Fibroblast of upper back skin (primary cell): ENCODE results near the gene STK11.
"Not testable (repeated sequence)": the region's sequence is repeated elsewhere in the genome, so short reads cannot be mapped to it uniquely, and the experiment has no call there.

Experiments used
- DNase-seq: peaks from one replicate; pipeline ENCODE4 v3.0.0-alpha.2; 2013

STK11 gene

DNA sequence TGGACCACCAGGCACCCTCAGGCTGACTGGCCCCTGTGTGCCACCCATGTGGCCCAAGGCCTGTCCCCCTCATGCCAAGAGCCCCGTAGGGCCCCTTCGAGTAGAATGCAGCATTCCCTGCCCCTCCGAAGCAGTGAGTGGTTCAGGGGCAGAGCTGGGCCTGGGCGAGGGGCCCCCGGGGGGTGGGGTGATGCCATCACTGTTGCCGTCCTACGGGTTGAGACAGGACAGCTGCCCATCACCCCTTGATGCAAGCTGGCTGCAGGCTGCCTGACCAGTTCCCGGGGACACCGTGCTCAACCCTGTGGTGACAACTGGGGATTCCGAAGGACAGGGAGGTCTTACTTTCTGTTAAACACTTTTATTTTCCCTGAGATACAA, 36.2 kb upstream of the STK11 start:
- DNase-seq, result no peak

DNA sequence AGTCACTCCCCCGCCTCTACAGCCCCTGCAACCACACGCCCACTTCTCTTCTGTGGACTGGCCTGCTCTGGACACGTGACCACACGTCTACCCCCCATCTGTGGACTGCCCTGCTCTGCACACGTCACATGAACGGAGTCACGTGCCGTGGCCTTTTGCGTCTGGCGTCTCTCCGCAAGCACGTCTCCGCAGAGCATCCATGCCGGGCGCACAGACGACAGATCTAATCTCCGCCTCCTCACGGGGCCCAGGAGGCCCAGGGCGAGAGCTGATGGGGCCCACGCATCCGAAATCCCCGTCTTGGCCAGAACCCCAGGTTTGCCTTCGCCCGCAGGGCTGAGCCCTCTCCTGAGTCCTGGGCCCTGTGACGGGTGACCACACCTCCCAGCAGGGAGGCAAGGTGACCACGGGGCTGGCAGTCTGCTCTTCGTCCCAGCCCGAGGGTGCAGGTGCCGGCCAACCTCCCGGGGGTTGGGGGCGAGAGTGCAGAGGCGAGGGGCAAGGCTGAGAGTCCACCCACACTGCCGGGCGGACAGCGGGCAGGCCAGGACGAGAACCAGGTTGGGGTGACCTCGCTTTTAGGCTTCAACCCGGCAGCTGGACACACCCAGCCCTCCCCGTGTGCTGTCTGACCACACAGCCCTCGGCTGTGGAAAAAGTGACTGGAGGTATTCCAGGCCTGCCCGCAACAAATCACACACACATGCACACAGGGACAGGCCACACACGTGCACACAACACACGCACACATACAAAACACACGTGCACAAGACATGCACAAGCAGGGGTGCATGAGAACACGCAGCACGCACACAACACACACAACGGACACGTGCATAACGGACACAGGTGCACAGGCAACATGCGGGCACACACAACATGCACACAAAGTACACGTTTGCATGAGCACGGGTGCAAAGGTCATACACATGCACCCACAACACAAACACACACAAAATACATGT, 35.4 kb upstream of the STK11 start:
- DNase-seq, result no peak

DNA sequence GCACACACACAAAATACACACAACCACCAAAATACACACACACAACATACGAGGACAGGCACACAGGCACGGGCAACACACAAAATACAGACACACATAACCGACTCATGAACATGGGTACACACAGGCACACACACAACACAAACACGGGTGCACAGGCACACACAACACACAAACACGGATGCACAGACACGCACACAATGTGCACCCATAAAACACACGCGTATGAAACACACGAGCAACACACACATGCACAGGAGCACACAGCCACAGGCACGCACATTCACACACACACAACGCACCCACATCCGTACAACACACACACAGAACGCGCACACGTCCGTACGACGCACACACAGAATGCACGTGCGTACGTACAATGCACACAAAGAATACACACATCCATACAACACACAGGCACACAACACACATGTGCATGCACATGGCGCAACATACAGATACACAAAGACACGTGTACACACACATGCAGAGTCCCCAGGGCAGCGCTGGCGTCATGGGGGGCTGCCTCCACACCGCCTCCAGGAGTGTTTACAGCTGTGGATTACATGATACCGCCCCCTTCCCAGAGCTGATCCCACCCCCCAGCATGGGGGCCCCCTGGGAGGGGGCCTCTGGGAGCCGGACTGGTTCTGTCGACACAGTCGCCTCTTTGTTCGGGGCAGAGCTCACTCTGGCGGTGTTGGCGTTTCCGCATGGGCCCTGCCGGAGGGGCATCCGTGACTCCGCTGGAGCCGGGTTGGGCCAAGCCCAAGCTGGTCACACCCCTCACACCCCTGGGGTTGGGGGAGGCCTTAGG, 34.4 kb upstream of the STK11 start:
- DNase-seq, result no peak

DNA sequence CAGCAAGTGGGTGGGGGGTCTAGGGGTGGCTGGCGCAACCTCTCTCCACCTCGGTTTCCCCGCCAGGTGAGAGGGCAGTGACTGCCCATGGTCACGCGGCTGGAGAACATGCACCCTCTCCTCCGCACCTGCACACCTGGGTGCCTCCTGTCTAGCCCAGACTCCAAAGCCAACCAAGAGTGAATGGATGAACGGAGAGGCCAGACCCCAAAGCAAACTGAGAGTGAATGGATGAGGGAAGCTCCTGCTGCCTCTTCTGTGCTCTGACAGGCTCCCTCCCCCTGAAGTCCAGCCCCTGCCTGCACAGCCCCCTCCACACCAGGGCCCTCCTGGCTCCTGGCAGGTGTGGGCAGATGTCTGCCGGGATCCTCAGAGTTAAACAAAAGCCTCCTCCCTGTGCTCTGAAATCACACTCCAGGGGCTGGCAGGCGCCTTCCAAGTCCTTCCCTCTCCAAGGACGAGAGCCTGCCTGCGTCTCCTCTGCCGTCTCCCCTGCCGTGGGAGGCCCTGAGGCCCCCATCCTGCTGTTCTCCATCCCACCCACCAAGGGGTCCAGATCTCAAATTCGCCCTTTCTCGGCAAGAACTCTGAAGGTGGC, 33.7 kb upstream of the STK11 start:
- no peak for DNase-seq

DNA sequence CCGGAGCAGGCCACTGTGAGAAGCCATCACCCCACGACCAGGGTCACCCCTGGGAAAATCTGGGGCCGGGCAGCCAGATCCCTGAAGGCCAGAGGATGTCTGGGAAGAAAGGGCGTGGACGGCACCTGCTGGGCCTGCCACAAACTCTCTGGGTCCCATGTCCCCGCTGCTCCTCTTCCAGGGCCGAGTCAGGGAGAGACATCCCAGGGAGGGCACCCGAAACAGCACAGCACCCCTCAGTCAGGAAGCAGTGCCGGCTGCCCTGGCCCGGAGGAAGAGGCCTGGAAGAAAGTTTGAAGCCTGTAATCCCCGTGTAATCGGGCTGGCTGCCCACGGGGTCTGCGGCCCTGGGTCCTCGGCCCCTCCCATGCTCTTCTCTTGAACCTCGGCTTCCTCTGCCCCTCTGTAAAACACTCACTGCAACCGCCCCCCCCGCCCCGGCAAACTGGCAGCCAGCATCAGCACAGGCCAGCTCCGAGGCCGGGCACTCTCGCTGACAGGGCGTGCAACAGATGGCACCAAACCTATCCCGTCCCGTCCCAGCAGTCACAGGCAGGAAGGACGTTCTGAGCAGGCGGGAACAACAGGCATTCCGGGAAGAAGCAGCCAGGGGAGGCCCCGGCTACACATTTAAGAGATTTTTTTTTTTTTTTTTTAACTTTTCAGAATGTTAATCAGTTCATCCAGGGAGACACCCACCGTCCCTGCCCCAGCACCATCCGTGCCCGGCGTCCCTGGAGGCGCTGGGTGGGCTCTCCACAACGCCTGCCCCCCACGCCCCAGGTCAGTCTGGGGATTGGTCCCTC, 33.0 kb upstream of the STK11 start:
- DNase-seq, result peak; percentile 53

DNA sequence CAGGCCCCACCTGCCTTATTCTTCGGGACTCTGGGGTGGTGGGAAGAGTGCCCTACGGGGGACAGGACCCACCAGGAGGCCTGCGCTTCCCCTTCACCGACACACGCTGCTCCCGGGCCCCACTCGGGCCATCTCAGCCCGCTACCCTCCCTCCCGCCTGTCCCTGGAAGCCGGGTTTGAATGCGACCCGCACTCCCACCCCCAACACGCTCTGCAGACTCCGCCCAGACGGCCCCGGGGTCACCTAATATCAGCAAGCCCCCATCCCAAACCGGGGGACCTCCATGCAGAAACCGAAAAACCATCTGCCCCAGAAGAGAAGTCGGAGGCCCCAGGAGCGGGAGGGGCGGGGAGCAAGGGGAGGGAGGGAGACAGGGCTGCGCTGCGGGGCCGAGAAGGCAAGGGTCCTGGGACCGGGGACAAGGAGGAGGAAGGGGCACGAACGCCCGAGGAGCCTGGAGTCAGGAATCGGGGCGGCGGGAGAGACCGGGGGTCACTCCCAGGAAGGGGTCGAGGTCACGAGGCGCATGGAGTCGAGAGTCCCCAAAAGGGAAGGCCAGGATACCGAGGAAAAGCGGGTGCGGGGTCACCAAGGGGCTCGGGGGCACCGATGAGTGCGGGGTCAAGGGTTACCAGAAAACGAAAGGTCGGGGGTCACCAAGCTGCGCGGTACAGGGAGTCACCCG, 32.3 kb upstream of the STK11 start:
- no peak for DNase-seq

DNA sequence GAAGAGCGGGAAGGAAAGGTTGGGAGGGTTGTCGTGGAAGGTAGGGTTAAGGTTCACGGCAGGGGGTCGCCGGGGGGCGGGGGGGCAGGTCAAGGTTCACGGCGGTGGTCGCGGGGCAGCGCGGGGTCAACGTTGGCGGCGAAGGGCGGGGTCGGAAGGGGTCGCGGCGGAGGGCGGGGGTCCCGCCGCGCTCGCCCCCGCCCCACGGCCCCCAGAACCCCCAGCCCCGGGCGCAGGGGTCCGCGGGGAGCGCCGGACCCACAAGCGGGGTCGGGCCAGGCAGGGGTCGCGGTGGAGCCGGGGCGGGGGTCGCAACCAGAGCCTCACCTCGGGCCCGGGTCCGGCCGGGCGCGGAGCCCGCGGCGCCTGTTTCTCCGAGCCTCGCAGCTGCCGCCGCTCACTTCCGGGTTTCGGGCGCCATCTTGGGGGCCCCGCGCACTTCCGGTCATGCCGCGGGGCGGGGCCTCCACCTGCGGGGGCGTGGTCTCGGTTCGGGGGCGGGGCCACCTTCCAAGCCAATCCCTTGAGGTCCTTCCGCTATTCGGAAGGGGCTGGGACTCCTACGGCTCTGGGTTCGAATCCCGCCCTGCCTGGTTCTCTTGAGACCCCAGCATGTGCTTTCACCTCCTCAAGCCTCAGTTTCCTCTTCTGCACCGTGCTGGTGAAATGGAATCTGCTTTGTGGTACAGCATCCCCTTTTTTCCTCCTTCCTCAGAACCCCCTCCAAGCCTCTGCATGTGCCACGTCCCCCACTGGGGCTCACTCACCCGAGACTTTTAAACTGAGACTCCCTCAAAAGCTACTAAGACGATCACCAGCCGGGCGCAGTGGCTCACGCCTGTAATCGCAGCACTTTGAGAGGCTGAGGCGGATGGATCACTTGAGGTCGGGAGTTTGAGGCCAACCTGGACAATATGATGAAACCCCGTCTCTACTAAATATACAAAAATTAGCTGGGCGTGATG, 31.5 kb upstream of the STK11 start, which contains the start of gene SBNO2:
Gene SBNO2, minus strand, starts transcription at position 424 of the 965 bp plus-strand sequence. CDS start 19,992 bp downstream, outside the sequence.
- peak; percentile 86 for DNase-seq

DNA sequence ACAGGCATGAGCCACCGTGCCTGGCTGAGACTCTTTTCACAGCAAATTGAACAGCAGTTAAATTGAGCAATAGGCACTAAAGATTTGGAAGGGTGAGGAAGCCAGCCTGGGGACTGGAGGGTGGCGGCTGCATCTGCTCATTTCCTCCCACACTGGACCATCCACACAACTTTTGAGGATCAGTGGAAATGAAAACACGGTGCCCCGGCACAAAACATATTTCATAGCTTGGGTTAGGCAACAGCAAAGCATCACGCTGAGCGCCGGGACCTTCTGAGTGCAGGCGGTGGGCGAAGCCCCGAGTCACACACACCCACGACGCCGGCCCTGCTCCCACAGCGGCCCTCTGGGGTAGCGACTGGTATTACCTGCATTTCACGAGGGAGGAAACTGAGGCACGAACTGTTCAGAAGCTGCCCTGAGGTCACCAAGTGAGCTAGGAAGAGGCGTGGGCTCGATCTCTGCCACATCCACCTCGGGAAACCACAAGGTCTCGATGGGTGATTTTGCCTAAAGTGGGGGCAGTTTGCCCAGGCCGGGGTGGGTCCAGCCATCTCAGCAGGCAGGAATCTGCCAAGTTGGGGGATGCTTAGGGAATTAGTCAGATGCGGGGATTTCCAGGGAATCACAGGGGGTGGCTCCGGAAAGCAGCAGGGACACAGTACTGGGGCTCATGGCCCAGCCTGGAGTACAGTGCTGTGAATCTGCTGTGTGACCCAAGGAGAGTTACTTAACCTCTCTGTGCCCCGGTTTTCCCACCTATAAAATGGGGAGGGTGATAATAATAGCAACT, 28.1 kb upstream of the STK11 start:
- DNase-seq, result peak; percentile 93

DNA sequence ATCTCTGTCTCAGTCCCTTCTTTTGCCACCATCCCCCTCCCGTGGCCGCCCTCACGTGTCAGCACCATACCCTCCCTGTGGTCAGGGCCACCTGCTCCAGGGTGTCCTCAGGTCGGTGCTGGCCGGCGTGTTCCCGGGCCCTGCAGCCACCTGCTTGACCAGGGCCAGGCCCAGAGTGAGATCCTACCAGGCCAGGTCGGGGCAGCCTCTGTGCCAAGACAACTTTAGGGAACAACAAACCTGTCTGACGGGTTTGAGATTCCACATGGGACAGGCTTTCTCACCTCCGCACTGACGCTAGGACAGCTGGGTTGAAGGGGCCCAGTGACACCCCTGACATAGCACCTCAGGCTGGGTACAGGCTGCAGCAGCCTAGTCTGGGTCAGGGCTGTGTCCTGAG, 24.0 kb upstream of the STK11 start:
- no peak for DNase-seq

DNA sequence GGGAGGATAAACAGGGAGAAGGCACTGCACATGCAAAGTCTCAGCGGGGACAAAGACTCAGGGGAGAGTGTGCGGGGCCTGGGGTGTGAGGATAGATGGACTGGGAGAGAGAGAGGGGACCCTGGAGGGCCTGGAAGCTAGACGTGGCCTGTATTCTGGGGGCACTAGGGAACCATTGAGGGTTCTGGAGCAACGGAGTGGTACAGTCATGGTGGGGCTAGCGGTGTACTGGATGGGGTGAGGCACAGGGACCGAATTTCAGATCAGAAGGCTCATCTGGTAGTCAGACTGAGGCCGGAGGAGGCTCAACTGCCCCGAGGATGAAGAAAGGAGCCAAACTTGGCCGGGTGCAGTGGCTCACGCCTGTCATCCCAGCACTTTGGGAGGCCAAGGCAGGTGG, 23.5 kb upstream of the STK11 start:
- no peak for DNase-seq

DNA sequence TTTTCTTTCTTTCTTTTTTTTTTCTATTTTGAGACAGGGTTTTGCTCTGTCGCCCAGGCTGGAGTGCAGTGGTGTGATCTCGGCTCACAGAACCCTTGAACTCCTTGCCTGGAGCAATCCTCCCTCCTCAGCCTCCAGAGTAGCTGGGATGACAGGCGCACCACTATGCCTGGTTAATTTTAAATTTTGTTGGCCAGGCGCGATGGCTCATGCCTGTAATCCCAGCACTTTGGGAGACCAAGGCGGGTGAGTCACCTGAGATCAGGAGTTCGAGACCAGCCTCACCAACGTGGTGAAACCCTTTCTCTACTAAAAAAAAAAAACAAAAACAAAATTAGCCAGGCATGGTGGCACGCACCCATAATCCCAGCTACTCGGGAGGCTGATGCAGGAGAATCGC, 22.9 kb upstream of the STK11 start:
- DNase-seq, result no peak

DNA sequence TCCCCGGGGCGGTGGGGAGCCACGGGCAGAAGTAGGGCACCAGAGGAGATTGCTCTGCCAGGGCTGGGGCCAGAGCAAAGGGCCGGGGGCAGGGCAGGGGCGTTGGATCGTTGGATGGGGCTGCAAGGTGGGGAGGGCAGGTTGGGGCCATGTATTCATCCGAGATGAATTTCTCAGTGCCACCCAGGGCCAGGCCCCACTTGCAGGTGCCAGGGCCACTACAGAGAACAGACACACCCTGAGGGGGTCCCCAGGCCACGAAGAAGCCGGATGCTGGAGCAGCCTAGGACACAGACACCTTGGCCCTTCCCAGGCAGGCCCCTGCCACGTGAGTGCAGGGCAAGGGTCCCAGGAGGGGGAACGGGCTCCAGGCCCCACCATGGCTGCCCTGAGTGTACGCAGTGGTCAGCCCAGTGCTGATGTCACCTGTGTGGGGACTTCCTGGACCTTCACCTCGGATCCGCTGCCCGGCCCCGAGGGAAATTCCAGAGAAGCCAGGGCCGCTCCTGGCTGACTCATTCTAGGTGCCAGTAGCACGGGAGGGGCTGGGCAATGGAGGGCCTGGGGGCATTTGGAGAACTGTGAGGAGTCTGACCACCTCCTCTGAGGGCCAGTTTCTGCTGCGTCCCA, 21.9 kb upstream of the STK11 start:
- DNase-seq, result no peak

DNA sequence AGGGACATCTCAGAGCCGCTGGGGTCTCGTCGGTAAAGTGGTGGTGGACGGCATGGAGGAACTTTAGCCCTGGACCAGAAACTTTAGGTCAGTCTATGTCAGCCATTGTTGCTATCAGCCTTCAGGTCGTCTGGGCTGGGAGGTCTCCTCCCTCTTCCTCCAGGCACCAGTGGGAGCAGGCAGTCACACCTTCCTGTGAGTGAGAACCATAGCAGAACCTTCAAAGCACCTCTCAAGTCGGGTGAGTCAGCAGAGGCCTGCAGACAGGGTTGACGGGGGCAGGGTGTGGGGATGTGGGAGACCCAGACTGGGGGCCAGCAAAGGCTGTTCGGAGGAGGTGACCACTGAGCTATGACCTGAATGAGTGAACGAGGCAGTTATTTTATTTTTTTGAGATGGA, 16.2 kb upstream of the STK11 start:
- peak; percentile 37 for DNase-seq

DNA sequence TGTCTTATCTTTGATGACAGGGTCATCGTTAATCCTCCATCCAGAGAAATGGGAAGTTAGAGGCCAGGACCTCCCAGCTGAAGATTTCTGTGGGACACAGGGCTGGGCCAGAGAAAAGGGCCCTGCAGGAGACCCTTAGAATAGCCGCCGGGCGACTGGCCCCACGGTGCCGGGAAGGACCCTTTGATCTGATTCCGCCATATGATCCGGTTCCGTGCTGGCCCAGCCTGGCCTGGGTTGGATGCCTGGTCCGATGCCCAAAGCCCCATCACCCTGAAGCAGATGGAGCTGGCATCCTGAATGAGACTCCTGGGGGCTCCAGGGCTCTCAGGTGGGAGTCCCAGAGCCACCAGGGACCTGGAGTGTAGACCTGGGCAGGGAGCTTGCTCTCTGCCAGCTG, 6.0 kb upstream of the STK11 start:
- DNase-seq, result no peak

DNA sequence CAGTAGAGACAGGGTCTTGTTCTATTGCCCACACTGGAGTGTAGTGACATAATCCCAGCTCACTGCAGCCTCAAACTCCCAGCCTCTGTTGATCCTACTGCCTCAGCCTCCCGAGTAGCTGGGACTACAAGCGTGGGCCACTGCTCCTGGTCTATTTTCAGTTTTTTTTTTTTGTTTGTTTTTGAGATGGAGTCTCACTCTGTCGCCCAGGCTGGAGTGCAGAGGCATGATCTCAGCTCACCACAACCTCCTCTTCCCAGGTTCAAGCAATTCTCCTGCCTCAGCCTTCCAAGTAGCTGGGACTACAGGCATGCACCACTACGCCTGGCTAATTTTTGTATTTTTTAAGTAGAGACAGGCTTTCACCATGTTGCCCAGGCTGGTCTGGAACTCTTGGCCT, 5.0 kb upstream of the STK11 start:
- not testable (repeated sequence) for DNase-seq

DNA sequence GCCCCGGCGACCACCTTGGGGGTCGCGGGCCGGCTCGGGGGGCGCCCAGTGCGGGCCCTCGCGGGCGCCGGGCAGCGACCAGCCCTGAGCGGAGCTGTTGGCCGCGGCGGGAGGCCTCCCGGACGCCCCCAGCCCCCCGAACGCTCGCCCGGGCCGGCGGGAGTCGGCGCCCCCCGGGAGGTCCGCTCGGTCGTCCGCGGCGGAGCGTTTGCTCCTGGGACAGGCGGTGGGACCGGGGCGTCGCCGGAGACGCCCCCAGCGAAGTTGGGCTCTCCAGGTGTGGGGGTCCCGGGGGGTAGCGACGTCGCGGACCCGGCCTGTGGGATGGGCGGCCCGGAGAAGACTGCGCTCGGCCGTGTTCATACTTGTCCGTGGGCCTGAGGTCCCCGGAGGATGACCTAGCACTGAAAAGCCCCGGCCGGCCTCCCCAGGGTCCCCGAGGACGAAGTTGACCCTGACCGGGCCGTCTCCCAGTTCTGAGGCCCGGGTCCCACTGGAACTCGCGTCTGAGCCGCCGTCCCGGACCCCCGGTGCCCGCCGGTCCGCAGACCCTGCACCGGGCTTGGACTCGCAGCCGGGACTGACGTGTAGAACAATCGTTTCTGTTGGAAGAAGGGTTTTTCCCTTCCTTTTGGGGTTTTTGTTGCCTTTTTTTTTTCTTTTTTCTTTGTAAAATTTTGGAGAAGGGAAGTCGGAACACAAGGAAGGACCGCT, 729 bp downstream of the STK11 start:
- no peak for DNase-seq

DNA sequence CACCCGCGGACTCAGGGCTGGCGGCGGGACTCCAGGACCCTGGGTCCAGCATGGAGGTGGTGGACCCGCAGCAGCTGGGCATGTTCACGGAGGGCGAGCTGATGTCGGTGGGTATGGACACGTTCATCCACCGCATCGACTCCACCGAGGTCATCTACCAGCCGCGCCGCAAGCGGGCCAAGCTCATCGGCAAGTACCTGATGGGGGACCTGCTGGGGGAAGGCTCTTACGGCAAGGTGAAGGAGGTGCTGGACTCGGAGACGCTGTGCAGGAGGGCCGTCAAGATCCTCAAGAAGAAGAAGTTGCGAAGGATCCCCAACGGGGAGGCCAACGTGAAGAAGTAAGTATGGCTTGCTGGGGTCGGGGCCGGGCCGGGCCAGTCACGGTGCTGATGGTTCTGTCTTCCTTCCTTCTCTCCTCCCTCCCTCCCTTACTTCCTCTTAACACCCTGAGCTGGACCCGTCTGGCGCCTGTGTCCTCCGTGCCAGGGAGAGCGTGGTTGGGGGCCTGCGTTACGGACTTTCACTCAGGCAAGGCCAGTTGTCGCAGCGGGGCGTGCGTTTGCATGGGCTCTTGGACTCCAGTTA, 1.4 kb downstream of the STK11 start:
- DNase-seq, result no peak

DNA sequence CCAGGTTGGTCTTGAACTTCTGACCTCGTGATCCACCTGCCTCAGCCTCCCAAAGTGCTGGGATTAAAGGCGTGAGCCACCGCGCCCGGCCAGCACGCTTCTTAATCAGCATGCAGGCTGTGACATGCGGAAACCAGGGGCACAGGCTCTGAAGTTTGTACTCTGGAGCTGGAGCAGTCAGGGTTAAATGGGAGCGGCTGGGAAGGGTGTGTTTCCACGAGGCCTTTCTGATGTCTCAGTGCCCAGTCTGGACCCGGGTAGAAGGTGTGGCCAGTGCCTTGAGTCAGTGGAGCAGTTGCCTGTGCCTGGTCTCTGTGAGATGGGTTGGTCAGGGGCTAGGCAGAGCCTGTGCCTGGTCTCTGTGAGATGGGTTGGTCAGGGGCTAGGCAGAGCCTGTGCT, 3.3 kb downstream of the STK11 start:
- not testable (repeated sequence) for DNase-seq

DNA sequence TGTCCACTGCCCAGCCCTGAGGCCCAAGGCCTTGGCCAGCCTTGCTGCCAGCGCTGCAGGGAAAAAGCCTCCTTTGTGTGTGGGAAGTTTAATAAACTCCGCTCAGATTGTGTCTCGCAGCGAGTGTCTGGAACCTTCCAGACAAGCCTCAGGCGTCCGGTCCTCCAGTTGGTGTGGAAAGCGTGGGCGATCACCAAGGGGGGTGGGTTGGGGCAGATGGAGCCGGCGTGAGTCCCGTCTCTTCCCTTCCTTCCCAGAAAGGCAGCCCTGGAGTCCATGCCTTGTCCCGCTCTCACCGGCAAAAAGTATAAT, 4.6 kb downstream of the STK11 start:
- DNase-seq, result no peak
